ENCODE data around the gene KIFC3. TPM values are rescaled to one million over a fixed set of nuclear protein-coding genes. Genes with fewer than 3 reads are reported as not detected.
A peak's percentile ranks its signal among the peaks of the same experiment; 100 is the strongest.

Gene KIFC3
- total and polyA plus RNA-seq, 2 of the 13 experiments (the other 11 are each of a cell fraction or from before 2014, with no cell fraction given) = 42.1 to 45.3 TPM

DNA sequence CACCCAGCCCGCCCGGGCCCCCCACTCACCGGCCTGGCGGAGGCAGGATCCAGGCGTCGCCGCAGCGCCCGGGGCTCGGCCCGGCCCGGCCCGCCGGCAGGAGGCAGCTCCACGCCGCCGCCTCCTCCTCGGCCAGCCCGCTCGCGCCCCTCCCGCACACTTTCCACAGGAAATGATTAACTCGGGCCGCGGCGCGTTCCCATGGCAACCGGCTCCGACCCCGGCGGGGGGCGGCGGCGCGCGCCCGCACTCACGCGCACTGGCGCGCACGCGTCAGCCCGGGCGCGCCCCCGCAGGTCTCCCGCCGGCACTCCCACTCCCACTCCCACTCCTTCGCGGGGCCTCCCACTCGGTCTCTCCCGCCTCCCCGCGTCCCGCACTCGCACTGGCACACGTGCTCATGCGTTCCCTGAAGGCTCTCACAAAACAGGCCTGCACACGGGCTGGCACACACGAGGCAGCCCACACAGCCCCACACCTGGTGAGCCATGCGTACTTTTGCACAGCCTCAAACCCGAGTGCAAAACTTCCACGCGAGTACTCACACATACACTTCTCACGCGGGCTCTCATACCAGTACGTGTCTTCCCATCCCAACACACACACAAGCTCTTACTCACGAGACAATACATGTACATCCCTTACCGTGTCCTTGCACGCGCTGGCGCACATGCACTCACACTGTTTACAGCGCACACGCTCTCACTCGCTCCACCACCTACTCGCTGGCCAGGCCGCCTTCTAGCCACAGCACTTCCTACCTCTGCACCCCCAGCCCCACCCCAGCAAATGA, at the start of gene KIFC3 (continued):
- TF ChIP-seq PRMT3 (CRISPR knock-in tag; IDR thresholded peaks at IDR 0.05; ENCODE audit: borderline replicate concordance, low read depth) (peak; percentile 75; the same call in 1 of the 2 replicates), PHB2 (IDR thresholded peaks at IDR 0.05; ENCODE audit: partially characterized antibody) (no peak), NFIB (CRISPR knock-in tag; IDR thresholded peaks at IDR 0.05; ENCODE audit: borderline replicate concordance) (peak; percentile 92; the same call in 1 of the 2 replicates), MAF1 (CRISPR knock-in tag; IDR thresholded peaks at IDR 0.05; ENCODE audit: borderline replicate concordance) (no peak), HNF4G (IDR thresholded peaks at IDR 0.05; ENCODE audit: borderline replicate concordance, low read depth, low read length) (no peak), HNF4G (CRISPR knock-in tag; IDR thresholded peaks at IDR 0.05; ENCODE audit: borderline replicate concordance, low read depth) (peak; percentile 69), SKI (IDR thresholded peaks at IDR 0.05; ENCODE audit: partially characterized antibody) (peak; percentile 45), KMT2A (CRISPR knock-in tag; IDR thresholded peaks at IDR 0.05) (no peak; the same call in 1 of the 2 replicates), BORCS8-MEF2B (CRISPR knock-in tag; IDR thresholded peaks at IDR 0.05) (peak; percentile 97), ZFP90 (CRISPR knock-in tag; IDR thresholded peaks at IDR 0.05; ENCODE audit: borderline replicate concordance) (no peak; the same call in none of the 2 replicates), TBP (CRISPR knock-in tag; IDR thresholded peaks at IDR 0.05) (no peak)
- TF ChIP-seq, protein P1, sequence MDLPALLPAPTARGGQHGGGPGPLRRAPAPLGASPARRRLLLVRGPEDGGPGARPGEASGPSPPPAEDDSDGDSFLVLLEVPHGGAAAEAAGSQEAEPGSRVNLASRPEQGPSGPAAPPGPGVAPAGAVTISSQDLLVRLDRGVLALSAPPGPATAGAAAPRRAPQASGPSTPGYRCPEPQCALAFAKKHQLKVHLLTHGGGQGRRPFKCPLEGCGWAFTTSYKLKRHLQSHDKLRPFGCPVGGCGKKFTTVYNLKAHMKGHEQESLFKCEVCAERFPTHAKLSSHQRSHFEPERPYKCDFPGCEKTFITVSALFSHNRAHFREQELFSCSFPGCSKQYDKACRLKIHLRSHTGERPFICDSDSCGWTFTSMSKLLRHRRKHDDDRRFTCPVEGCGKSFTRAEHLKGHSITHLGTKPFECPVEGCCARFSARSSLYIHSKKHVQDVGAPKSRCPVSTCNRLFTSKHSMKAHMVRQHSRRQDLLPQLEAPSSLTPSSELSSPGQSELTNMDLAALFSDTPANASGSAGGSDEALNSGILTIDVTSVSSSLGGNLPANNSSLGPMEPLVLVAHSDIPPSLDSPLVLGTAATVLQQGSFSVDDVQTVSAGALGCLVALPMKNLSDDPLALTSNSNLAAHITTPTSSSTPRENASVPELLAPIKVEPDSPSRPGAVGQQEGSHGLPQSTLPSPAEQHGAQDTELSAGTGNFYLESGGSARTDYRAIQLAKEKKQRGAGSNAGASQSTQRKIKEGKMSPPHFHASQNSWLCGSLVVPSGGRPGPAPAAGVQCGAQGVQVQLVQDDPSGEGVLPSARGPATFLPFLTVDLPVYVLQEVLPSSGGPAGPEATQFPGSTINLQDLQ (CRISPR knock-in tag; IDR thresholded peaks at IDR 0.05) = peak; percentile 48; the same call in 1 of the 2 replicates
- TF ChIP-seq, protein P2, sequence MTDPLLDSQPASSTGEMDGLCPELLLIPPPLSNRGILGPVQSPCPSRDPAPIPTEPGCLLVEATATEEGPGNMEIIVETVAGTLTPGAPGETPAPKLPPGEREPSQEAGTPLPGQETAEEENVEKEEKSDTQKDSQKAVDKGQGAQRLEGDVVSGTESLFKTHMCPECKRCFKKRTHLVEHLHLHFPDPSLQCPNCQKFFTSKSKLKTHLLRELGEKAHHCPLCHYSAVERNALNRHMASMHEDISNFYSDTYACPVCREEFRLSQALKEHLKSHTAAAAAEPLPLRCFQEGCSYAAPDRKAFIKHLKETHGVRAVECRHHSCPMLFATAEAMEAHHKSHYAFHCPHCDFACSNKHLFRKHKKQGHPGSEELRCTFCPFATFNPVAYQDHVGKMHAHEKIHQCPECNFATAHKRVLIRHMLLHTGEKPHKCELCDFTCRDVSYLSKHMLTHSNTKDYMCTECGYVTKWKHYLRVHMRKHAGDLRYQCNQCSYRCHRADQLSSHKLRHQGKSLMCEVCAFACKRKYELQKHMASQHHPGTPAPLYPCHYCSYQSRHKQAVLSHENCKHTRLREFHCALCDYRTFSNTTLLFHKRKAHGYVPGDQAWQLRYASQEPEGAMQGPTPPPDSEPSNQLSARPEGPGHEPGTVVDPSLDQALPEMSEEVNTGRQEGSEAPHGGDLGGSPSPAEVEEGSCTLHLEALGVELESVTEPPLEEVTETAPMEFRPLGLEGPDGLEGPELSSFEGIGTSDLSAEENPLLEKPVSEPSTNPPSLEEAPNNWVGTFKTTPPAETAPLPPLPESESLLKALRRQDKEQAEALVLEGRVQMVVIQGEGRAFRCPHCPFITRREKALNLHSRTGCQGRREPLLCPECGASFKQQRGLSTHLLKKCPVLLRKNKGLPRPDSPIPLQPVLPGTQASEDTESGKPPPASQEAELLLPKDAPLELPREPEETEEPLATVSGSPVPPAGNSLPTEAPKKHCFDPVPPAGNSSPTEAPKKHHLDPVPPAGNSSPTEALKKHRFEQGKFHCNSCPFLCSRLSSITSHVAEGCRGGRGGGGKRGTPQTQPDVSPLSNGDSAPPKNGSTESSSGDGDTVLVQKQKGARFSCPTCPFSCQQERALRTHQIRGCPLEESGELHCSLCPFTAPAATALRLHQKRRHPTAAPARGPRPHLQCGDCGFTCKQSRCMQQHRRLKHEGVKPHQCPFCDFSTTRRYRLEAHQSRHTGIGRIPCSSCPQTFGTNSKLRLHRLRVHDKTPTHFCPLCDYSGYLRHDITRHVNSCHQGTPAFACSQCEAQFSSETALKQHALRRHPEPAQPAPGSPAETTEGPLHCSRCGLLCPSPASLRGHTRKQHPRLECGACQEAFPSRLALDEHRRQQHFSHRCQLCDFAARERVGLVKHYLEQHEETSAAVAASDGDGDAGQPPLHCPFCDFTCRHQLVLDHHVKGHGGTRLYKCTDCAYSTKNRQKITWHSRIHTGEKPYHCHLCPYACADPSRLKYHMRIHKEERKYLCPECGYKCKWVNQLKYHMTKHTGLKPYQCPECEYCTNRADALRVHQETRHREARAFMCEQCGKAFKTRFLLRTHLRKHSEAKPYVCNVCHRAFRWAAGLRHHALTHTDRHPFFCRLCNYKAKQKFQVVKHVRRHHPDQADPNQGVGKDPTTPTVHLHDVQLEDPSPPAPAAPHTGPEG (CRISPR knock-in tag; IDR thresholded peaks at IDR 0.05) = peak; percentile 52; the same call in 1 of the 2 replicates
- TF ChIP-seq, protein P3, sequence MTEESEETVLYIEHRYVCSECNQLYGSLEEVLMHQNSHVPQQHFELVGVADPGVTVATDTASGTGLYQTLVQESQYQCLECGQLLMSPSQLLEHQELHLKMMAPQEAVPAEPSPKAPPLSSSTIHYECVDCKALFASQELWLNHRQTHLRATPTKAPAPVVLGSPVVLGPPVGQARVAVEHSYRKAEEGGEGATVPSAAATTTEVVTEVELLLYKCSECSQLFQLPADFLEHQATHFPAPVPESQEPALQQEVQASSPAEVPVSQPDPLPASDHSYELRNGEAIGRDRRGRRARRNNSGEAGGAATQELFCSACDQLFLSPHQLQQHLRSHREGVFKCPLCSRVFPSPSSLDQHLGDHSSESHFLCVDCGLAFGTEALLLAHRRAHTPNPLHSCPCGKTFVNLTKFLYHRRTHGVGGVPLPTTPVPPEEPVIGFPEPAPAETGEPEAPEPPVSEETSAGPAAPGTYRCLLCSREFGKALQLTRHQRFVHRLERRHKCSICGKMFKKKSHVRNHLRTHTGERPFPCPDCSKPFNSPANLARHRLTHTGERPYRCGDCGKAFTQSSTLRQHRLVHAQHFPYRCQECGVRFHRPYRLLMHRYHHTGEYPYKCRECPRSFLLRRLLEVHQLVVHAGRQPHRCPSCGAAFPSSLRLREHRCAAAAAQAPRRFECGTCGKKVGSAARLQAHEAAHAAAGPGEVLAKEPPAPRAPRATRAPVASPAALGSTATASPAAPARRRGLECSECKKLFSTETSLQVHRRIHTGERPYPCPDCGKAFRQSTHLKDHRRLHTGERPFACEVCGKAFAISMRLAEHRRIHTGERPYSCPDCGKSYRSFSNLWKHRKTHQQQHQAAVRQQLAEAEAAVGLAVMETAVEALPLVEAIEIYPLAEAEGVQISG (CRISPR knock-in tag; IDR thresholded peaks at IDR 0.05) = peak; percentile 24; the same call in 1 of the 2 replicates
- TF ChIP-seq, protein P4, sequence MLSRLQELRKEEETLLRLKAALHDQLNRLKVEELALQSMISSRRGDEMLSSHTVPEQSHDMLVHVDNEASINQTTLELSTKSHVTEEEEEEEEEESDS (CRISPR knock-in tag; IDR thresholded peaks at IDR 0.05; ENCODE audit: borderline replicate concordance) = peak; percentile 79; the same call in 1 of the 2 replicates
- TF ChIP-seq, protein P5, sequence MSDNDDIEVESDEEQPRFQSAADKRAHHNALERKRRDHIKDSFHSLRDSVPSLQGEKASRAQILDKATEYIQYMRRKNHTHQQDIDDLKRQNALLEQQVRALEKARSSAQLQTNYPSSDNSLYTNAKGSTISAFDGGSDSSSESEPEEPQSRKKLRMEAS (IDR thresholded peaks at IDR 0.05) = peak; percentile 98

Data from HepG2 (cell line).